ENCODE data around the gene PLCL1. TPM values are rescaled to one million over a fixed set of nuclear protein-coding genes. Genes with fewer than 3 reads are reported as not detected.

The PLCL1 gene
- total and polyA plus RNA-seq, 2 donors from 2014 or later = 13.6 to 14.7 TPM

DNA sequence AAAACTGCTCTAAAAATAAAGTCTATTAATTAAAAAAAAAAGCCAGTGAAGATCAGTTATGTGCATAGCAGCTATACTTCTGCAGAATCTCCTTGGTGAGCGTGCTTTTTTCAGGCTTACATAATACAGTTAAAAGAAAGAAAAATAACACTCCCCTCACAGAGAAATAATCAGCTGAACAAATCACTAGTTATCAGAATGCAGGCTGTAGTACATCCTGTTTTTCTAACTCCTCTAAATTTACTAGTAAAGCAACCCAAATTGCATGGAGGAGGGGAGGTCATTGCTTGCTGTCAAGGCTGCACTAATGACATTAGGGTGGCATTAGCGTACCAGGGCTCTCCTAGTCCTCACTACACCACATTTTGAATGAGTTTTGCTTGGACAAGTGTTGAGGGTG lies 192.2 kb downstream of the PLCL1 start:
- DNase-seq = no peak
- no peak overlapping the region for H3K4me3 ChIP-seq (ENCODE audit: low read length in 3 of 3)
- FAIRE-seq = no peak
- intact Hi-C loops (cut with DNase I) = no loop called here
- TF ChIP-seq, protein P1, sequence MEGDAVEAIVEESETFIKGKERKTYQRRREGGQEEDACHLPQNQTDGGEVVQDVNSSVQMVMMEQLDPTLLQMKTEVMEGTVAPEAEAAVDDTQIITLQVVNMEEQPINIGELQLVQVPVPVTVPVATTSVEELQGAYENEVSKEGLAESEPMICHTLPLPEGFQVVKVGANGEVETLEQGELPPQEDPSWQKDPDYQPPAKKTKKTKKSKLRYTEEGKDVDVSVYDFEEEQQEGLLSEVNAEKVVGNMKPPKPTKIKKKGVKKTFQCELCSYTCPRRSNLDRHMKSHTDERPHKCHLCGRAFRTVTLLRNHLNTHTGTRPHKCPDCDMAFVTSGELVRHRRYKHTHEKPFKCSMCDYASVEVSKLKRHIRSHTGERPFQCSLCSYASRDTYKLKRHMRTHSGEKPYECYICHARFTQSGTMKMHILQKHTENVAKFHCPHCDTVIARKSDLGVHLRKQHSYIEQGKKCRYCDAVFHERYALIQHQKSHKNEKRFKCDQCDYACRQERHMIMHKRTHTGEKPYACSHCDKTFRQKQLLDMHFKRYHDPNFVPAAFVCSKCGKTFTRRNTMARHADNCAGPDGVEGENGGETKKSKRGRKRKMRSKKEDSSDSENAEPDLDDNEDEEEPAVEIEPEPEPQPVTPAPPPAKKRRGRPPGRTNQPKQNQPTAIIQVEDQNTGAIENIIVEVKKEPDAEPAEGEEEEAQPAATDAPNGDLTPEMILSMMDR (IDR thresholded peaks at IDR 0.05; ENCODE audit: borderline replicate concordance, extremely low read depth, insufficient read depth) = no peak
- H3K27me3 ChIP-seq (ENCODE audit: control insufficient read depth, insufficient read depth, low read length) = no peaks in the 10 kb centered on the region
- no peaks in the 10 kb centered on the region for H3K9me3 ChIP-seq (ENCODE audit: control insufficient read depth in 2 of 3, insufficient read depth in 1 of 3, low read length in 3 of 3)
- no peak overlapping the region for H3K27ac ChIP-seq (ENCODE audit: low read depth in 2 of 2, low read length in 2 of 2)
- H3K36me3 ChIP-seq (ENCODE audit: control insufficient read depth in 2 of 3, insufficient read depth in 3 of 3, low read length in 3 of 3) = no peaks in the 10 kb centered on the region
- no peak overlapping the region for H3K9ac ChIP-seq (ENCODE audit: low read length in 3 of 3)
- peaks cover 0 to 9% (median 8%) of the 10 kb centered on the region in 3 donors for H3K4me1 ChIP-seq (ENCODE audit: control insufficient read depth in 2 of 3, insufficient read depth in 2 of 3, low read depth in 1 of 3, low read length in 3 of 3)

DNA sequence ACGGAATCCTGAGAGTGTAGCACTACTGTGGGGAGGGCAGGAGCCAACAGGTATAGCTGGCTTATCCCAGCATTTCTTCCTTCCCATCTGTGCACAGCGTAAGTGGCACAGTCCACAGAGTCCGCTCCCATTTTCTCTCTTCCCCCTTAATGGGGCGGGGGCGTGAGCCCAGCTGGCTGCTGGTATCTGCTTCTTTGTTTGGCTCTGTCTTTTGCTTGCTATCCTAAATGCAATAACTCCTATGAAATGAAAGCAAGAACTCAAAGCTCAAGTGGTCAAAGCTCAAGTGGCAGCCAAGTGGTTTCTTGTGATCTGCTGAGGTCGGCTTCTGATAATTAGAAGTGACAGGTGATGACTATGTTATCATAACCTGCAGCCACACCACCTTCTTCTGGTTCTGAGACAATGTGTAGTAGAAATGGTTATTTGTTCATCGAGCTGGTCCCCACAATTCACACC lies 192.7 kb downstream of the PLCL1 start:
- Histone ChIP-seq H3K27ac (ENCODE audit: low read depth in 2 of 2, low read length in 2 of 2) (no peak overlapping the region), H3K36me3 (ENCODE audit: control insufficient read depth in 2 of 3, insufficient read depth in 3 of 3, low read length in 3 of 3) (no peaks in the 10 kb centered on the region), H3K4me1 (ENCODE audit: control insufficient read depth in 2 of 3, insufficient read depth in 2 of 3, low read depth in 1 of 3, low read length in 3 of 3) (peaks cover 0 to 9% (median 8%) of the 10 kb centered on the region in 3 donors), H3K4me3 (ENCODE audit: low read length in 3 of 3) (no peak overlapping the region), H3K27me3 (ENCODE audit: control insufficient read depth, insufficient read depth, low read length) (no peaks in the 10 kb centered on the region), H3K9ac (ENCODE audit: low read length in 3 of 3) (no peak overlapping the region), H3K9me3 (ENCODE audit: control insufficient read depth in 2 of 3, insufficient read depth in 1 of 3, low read length in 3 of 3) (no peaks in the 10 kb centered on the region)
- intact Hi-C loops (cut with DNase I) = no loop called here
- TF ChIP-seq, protein P1 (IDR thresholded peaks at IDR 0.05; ENCODE audit: borderline replicate concordance, extremely low read depth, insufficient read depth) = no peak
- DNase-seq (no peak), FAIRE-seq (no peak)

DNA sequence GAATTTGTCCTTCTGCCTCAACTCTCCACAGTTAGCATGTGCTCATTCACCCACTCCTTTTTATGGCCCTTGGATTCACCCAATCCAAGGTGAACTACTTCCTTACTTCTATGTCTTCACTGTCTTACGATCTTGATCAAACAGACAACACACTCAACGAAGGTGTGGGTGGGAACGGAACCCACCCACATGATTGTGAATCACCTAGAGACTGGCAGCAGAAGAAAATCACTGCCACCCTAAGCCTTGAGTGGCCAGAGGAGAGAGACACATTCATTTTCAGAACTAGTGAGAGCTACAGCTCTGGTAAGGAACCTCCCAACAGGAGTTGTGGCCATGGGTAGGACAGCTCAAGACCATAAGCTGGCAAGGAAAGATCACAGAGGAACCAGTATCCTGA lies 194.3 kb downstream of the PLCL1 start:
- H3K9ac ChIP-seq (ENCODE audit: low read length in 3 of 3) = no peak overlapping the region
- DNase-seq (no peak), FAIRE-seq (no peak)
- H3K27me3 ChIP-seq (ENCODE audit: control insufficient read depth, insufficient read depth, low read length) = no peaks in the 10 kb centered on the region
- no peak overlapping the region for H3K27ac ChIP-seq (ENCODE audit: low read depth in 2 of 2, low read length in 2 of 2)
- H3K4me3 ChIP-seq (ENCODE audit: low read length in 3 of 3) = no peak overlapping the region
- H3K36me3 ChIP-seq (ENCODE audit: control insufficient read depth in 2 of 3, insufficient read depth in 3 of 3, low read length in 3 of 3) = no peaks in the 10 kb centered on the region
- intact Hi-C loops (cut with DNase I) = no loop called here
- no peaks in the 10 kb centered on the region for H3K9me3 ChIP-seq (ENCODE audit: control insufficient read depth in 2 of 3, insufficient read depth in 1 of 3, low read length in 3 of 3)
- H3K4me1 ChIP-seq (ENCODE audit: control insufficient read depth in 2 of 3, insufficient read depth in 2 of 3, low read depth in 1 of 3, low read length in 3 of 3) = peaks cover 0 to 9% (median 8%) of the 10 kb centered on the region in 3 donors
- TF ChIP-seq, protein P1 (IDR thresholded peaks at IDR 0.05; ENCODE audit: borderline replicate concordance, extremely low read depth, insufficient read depth) = no peak

DNA sequence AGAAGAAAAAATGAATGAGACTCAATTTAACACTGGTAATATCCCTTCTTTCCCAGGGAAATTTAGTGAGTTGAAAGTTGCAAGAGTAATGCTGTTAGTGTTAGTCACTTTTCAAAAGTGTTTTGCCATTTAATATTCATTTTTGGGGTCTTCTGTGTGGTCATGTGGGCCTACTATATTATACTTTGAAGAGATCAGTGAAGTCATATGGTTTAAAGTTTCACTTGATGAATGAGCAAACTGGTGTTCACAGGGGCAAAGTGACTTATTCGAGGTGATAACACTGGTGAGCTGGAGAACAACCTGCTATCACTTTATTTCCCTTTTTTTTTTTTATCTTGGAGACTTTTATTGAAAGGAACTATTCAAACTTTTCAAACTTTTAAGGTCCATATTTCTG lies 196.0 kb downstream of the PLCL1 start:
- H3K36me3 ChIP-seq (ENCODE audit: control insufficient read depth in 2 of 3, insufficient read depth in 3 of 3, low read length in 3 of 3) = no peaks in the 10 kb centered on the region
- TF ChIP-seq, protein P1 (IDR thresholded peaks at IDR 0.05; ENCODE audit: borderline replicate concordance, extremely low read depth, insufficient read depth) = no peak
- intact Hi-C loops (cut with DNase I) = no loop called here
- no peak overlapping the region for H3K27ac ChIP-seq (ENCODE audit: low read depth in 2 of 2, low read length in 2 of 2)
- no peaks in the 10 kb centered on the region for H3K27me3 ChIP-seq (ENCODE audit: control insufficient read depth, insufficient read depth, low read length)
- DNase-seq (no peak), FAIRE-seq (no peak)
- H3K4me3 ChIP-seq (ENCODE audit: low read length in 3 of 3) = no peak overlapping the region
- no peaks in the 10 kb centered on the region for H3K9me3 ChIP-seq (ENCODE audit: control insufficient read depth in 2 of 3, insufficient read depth in 1 of 3, low read length in 3 of 3)
- no peak overlapping the region for H3K9ac ChIP-seq (ENCODE audit: low read length in 3 of 3)
- H3K4me1 ChIP-seq (ENCODE audit: control insufficient read depth in 2 of 3, insufficient read depth in 2 of 3, low read depth in 1 of 3, low read length in 3 of 3) = peaks cover 0 to 20% (median 8%) of the 10 kb centered on the region in 3 donors

Data from kidney (tissue), 14 donors.